Activated B cell treated with CpG ODN at 0.5 μM for 24 hours (primary cell): Measurements from ENCODE around the gene CLCN6. TPM values are rescaled to one million over a fixed set of nuclear protein-coding genes. Genes with fewer than 3 reads are reported as not detected.

Experiments
- ATAC-seq: fragments of 200-7000 bp; cut with Tn5 transposase; one replicate; pipeline ENCODE4 v1.10.0; 2021; ENCODE audit warnings: low read depth, mild to moderate bottlenecking, moderate library complexity
- CTCF ChIA-PET: fragments of 350-600 bp; sonication (Branson Sonifier 250); formaldehyde crosslinking; loops from one replicate; lab custom pipeline; 2021; ENCODE audit warnings: antibody characterized with exemption; lab: Charles Lee
- POLR2A ChIA-PET: fragments of 350-600 bp; sonication (Branson Sonifier 250); formaldehyde crosslinking; loops from one replicate; lab custom pipeline; 2021; ENCODE audit warnings: antibody characterized with exemption; lab: Charles Lee
- DNase-seq: peaks from one replicate; pipeline ENCODE4 v3.0.0; 2022
- H3K27ac Mint-ChIP-seq: one replicate; pipeline ENCODE4 v1.8.0; 2020; ENCODE audit warnings: mixed read lengths
- H3K27me3 Mint-ChIP-seq: one replicate; pipeline ENCODE4 v1.8.0; 2021; ENCODE audit warnings: mixed read lengths
- H3K36me3 Mint-ChIP-seq: one replicate; pipeline ENCODE4 v1.8.0; 2021; ENCODE audit warnings: low read depth, mixed read lengths
- H3K4me1 Mint-ChIP-seq: one replicate; pipeline ENCODE4 v1.8.0; 2021; ENCODE audit warnings: mixed read lengths
- H3K4me3 Mint-ChIP-seq: one replicate; pipeline ENCODE4 v1.8.0; 2020; ENCODE audit warnings: mild to moderate bottlenecking, mixed read lengths
- H3K9me3 Mint-ChIP-seq: one replicate; pipeline ENCODE4 v1.8.0; 2020; ENCODE audit warnings: mixed read lengths
- CTCF ChIP-seq: fragments of 200-600 bp; IDR thresholded peaks from one replicate; pipeline ENCODE4 v1.8.0; 2022; ENCODE audit warnings: antibody characterized with exemption, mild to moderate bottlenecking
- intact Hi-C: fragments of 100-400 bp; cut with micrococcal nuclease; formaldehyde crosslinking; loops from one replicate; pipeline ENCODE4 v1.15.1; 2024
- total RNA-seq: library from RNA; stranded (reverse); gene quantifications from 2 replicates; pipeline ENCODE4 v1.2.3, GENCODE V29; 2022

CLCN6 gene
- total RNA-seq, 1 donor from 2014 or later: 79.6 TPM

DNA sequence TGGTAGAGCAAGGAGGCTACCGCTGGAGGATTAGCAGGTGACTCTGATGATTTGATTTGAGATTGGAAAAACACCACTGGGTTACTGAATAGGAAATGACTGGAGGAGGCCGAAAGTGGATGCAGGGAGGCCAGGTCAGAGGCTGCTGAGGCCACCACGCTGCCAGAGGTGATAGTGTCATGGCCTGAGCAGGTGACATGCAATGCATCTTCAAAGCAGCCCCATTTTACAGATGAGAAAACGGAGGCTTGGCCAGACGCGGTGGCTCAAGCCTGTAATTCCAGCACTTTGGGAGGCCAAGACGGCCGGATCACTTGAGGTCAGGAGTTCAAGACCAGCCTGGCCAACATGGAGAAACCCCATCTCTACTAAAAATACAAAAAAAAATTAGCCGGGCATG lies 31.2 kb upstream of the CLCN6 start:
- TF ChIP-seq CTCF: no peak
- Mint-ChIP-seq H3K27me3 (no peaks in the 10 kb centered on the region), H3K4me3 (no peak overlapping the region), H3K36me3 (no peaks in the 10 kb centered on the region), H3K27ac (no peak overlapping the region), H3K4me1 (peaks cover 4% of the 10 kb centered on the region), H3K9me3 (no peaks in the 10 kb centered on the region)
- intact Hi-C loops: no loop called here
- no peak for ATAC-seq
- ChIA-PET POLR2A (interaction anchor here (0.6 kb wide), 1 partner anchor 11 kb away, joined by 3 read pairs; no protein-coding TSS in a partner anchor), CTCF (no interaction called here)
- DNase-seq: no peak

- H3K27me3 Mint-ChIP-seq: no peaks in the 10 kb centered on the region
- ChIA-PET CTCF (no interaction called here), POLR2A (interaction anchor here (0.6 to 0.8 kb wide), 2 partner anchors 132 to 1111 kb away, joined by 3 read pairs; no protein-coding TSS in a partner anchor)
- H3K9me3 Mint-ChIP-seq: no peaks in the 10 kb centered on the region
- H3K36me3 Mint-ChIP-seq: no peaks in the 10 kb centered on the region
- DNase-seq (no peak), ATAC-seq (no peak)
- H3K27ac Mint-ChIP-seq: no peak overlapping the region
- no peak for TF ChIP-seq CTCF
- H3K4me1 Mint-ChIP-seq: no peaks in the 10 kb centered on the region
- intact Hi-C loops: no loop called here
- no peak overlapping the region for H3K4me3 Mint-ChIP-seq
Observed at GRCh38 chr1:11777658-11778322, 28.2 kb upstream of the CLCN6 start.

DNA sequence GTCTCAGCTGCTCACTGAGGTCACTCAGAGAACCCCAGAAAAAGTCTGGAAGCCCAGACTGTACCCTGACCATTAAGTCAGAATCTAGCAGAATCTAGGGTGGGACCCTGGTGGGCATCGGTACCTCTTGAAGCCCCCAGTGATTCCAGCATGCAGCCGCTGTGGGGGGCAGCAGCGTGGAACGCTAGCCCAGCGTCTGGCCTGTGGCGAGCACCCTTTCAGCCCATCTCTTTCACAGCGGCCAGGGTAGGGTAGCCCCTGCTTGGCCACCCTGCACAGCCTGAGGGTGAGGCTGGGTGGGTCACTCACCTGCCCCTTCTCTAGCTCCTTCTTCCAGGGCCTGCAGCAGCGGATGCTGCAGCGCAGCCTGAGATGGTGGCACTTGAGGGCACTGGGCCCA lies 27.7 kb upstream of the CLCN6 start:
- ATAC-seq (no peak), DNase-seq (no peak)
- CTCF ChIA-PET: no interaction called here
- Mint-ChIP-seq H3K36me3 (no peaks in the 10 kb centered on the region), H3K9me3 (no peaks in the 10 kb centered on the region), H3K4me1 (no peaks in the 10 kb centered on the region), H3K27me3 (no peaks in the 10 kb centered on the region), H3K4me3 (no peak overlapping the region), H3K27ac (no peak overlapping the region)
- intact Hi-C loops: no loop called here
- POLR2A ChIA-PET: interaction anchor here (0.6 kb wide), 1 partner anchor 1111 kb away, joined by 3 read pairs; no protein-coding TSS in a partner anchor
- no peak for TF ChIP-seq CTCF

GRCh38 chr1:11778844-11779623 lies 27.0 kb upstream of the CLCN6 start:
- H3K36me3 Mint-ChIP-seq: no peaks in the 10 kb centered on the region
- no peak for TF ChIP-seq CTCF
- ChIA-PET CTCF (no interaction called here), POLR2A (interaction anchor here (0.6 to 1.1 kb wide), 2 partner anchors 106 to 240 kb away, joined by 5 read pairs; partner anchors contain the start of gene MIIP)
- H3K4me1 Mint-ChIP-seq: peaks cover 1% of the 10 kb centered on the region
- no peaks in the 10 kb centered on the region for H3K9me3 Mint-ChIP-seq
- no peak for DNase-seq
- no peak overlapping the region for H3K27ac Mint-ChIP-seq
- H3K4me3 Mint-ChIP-seq: no peak overlapping the region
- intact Hi-C loops: no loop called here
- no peak for ATAC-seq
- H3K27me3 Mint-ChIP-seq: no peaks in the 10 kb centered on the region
